IgD-negative memory B cell (primary cell): ENCODE data around the gene RAD51B. TPM values are rescaled to one million over a fixed set of nuclear protein-coding genes. Genes with fewer than 3 reads are reported as not detected.
"Not testable (repeated sequence)": the region's sequence is repeated elsewhere in the genome, so short reads cannot be mapped to it uniquely, and the experiment has no call there.

Source experiments
- H3K27ac Mint-ChIP-seq, 3 donors: one replicate each; pipeline ENCODE4 v1.8.0; 2020 to 2022; ENCODE audit warnings: mild to moderate bottlenecking in 3 of 3, mixed read lengths in 3 of 3, moderate library complexity in 1 of 3
- H3K27me3 Mint-ChIP-seq: one replicate; pipeline ENCODE4 v1.8.0; 2021; ENCODE audit warnings: mixed read lengths
- H3K36me3 Mint-ChIP-seq: one replicate; pipeline ENCODE4 v1.8.0; 2020; ENCODE audit warnings: mild to moderate bottlenecking, mixed read lengths
- H3K4me1 Mint-ChIP-seq, 3 donors: one replicate each; pipeline ENCODE4 v1.8.0; 2020 to 2022; ENCODE audit warnings: mixed read lengths in 3 of 3, mild to moderate bottlenecking in 1 of 3
- H3K4me3 Mint-ChIP-seq, 4 donors: one replicate each; pipeline ENCODE4 v1.8.0; 2020 to 2022; ENCODE audit warnings: mild to moderate bottlenecking in 4 of 4, mixed read lengths in 4 of 4, moderate library complexity in 3 of 4
- H3K9me3 Mint-ChIP-seq, 3 donors: one replicate each; pipeline ENCODE4 v1.8.0; 2020 to 2021; ENCODE audit warnings: mixed read lengths in 3 of 3, mild to moderate bottlenecking in 1 of 3
- polyA plus RNA-seq: library from polyadenylated mRNA; unstranded; fragments of 300-500 nt; fragmentation: Illumina TruSeq; gene quantifications from one replicate; pipeline ENCODE4 v1.2.3, GENCODE V29; 2021

RAD51B gene
- polyA plus RNA-seq, 1 donor from 2014 or later = 24.9 TPM

GRCh38 chr14:68274725-68275124 is 455.1 kb downstream of the RAD51B start:
- H3K27me3 Mint-ChIP-seq = no peaks in the 10 kb centered on the region
- no peaks in the 10 kb centered on the region for H3K9me3 Mint-ChIP-seq
- H3K4me1 Mint-ChIP-seq = peaks cover 70 to 78% (median 76%) of the 10 kb centered on the region in 3 donors
- H3K27ac Mint-ChIP-seq = peak overlapping the region; percentile 70 to 90 (median 72)
- peaks cover 2% of the 10 kb centered on the region for H3K36me3 Mint-ChIP-seq
- H3K4me3 Mint-ChIP-seq = peak overlapping the region in 3 of 4 donors; percentile 4 to 80 (median 54)

GRCh38 chr14:68278576-68279436 is 459.2 kb downstream of the RAD51B start:
- no peaks in the 10 kb centered on the region for H3K9me3 Mint-ChIP-seq
- H3K4me1 Mint-ChIP-seq = peaks cover 82 to 89% (median 86%) of the 10 kb centered on the region in 3 donors
- H3K36me3 Mint-ChIP-seq = no peaks in the 10 kb centered on the region
- peak overlapping the region; percentile 82 to 91 (median 86) for H3K4me3 Mint-ChIP-seq
- peak overlapping the region; percentile 57 to 96 (median 93) for H3K27ac Mint-ChIP-seq
- H3K27me3 Mint-ChIP-seq = no peaks in the 10 kb centered on the region

- no peaks in the 10 kb centered on the region for H3K27me3 Mint-ChIP-seq
- H3K27ac Mint-ChIP-seq = peak overlapping the region; percentile 57 to 96 (median 93)
- peak overlapping the region; percentile 82 to 91 (median 86) for H3K4me3 Mint-ChIP-seq
- H3K36me3 Mint-ChIP-seq = no peaks in the 10 kb centered on the region
- peaks cover 82 to 89% (median 85%) of the 10 kb centered on the region in 3 donors for H3K4me1 Mint-ChIP-seq
- no peaks in the 10 kb centered on the region for H3K9me3 Mint-ChIP-seq
These were observed 459.8 kb downstream of the RAD51B start for GRCh38 chr14:68279437-68279720.

GRCh38 chr14:68279777-68280233 is 460.2 kb downstream of the RAD51B start:
- Mint-ChIP-seq H3K4me3 (peak overlapping the region; percentile 82 to 91 (median 86)), H3K4me1 (peaks cover 81 to 89% (median 84%) of the 10 kb centered on the region in 3 donors), H3K9me3 (no peaks in the 10 kb centered on the region), H3K27ac (peak overlapping the region; percentile 57 to 99 (median 96)), H3K27me3 (no peaks in the 10 kb centered on the region), H3K36me3 (peaks cover 1% of the 10 kb centered on the region)

GRCh38 chr14:68281497-68281896 is 461.9 kb downstream of the RAD51B start:
- H3K4me1 Mint-ChIP-seq = peaks cover 82 to 89% (median 84%) of the 10 kb centered on the region in 3 donors
- peaks cover 3% of the 10 kb centered on the region for H3K36me3 Mint-ChIP-seq
- H3K4me3 Mint-ChIP-seq = peak overlapping the region in 3 of 4 donors; percentile 30 to 82 (median 58)
- H3K27ac Mint-ChIP-seq = peak overlapping the region; percentile 57 to 96 (median 78)
- no peaks in the 10 kb centered on the region for H3K9me3 Mint-ChIP-seq
- H3K27me3 Mint-ChIP-seq = no peaks in the 10 kb centered on the region

- Mint-ChIP-seq H3K36me3 (peaks cover 3% of the 10 kb centered on the region), H3K4me3 (peak overlapping the region; percentile 22 to 83 (median 82)), H3K27ac (peak overlapping the region; percentile 96 to 98 (median 98)), H3K4me1 (peaks cover 82 to 87% (median 85%) of the 10 kb centered on the region in 3 donors), H3K9me3 (no peaks in the 10 kb centered on the region), H3K27me3 (no peaks in the 10 kb centered on the region)
These were observed 463.1 kb downstream of the RAD51B start for GRCh38 chr14:68282479-68283377.

- Mint-ChIP-seq H3K36me3 (peaks cover 3% of the 10 kb centered on the region), H3K9me3 (no peaks in the 10 kb centered on the region), H3K27ac (peak overlapping the region; percentile 96 to 98 (median 98)), H3K4me3 (peak overlapping the region; percentile 53 to 83 (median 82)), H3K27me3 (no peaks in the 10 kb centered on the region), H3K4me1 (peaks cover 79 to 83% (median 79%) of the 10 kb centered on the region in 3 donors)
These were observed 464.0 kb downstream of the RAD51B start for GRCh38 chr14:68283378-68284123.

- H3K4me3 Mint-ChIP-seq = peak overlapping the region in 3 of 4 donors; percentile 82 to 85 (median 83)
- H3K4me1 Mint-ChIP-seq = peaks cover 71 to 77% (median 73%) of the 10 kb centered on the region in 3 donors
- H3K9me3 Mint-ChIP-seq = no peaks in the 10 kb centered on the region
- H3K27me3 Mint-ChIP-seq = no peaks in the 10 kb centered on the region
- H3K36me3 Mint-ChIP-seq = peaks cover 3% of the 10 kb centered on the region
- peak overlapping the region; percentile 96 to 98 (median 98) for H3K27ac Mint-ChIP-seq
These were observed 464.8 kb downstream of the RAD51B start for GRCh38 chr14:68284333-68284732.

GRCh38 chr14:68284834-68285233 is 465.3 kb downstream of the RAD51B start:
- no peaks in the 10 kb centered on the region for H3K9me3 Mint-ChIP-seq
- H3K27ac Mint-ChIP-seq = peak overlapping the region; percentile 96 to 98 (median 98)
- H3K36me3 Mint-ChIP-seq = peaks cover 3% of the 10 kb centered on the region
- H3K4me3 Mint-ChIP-seq = peak overlapping the region; percentile 30 to 90 (median 82)
- H3K27me3 Mint-ChIP-seq = no peaks in the 10 kb centered on the region
- peaks cover 68 to 75% (median 70%) of the 10 kb centered on the region in 3 donors for H3K4me1 Mint-ChIP-seq

GRCh38 chr14:68285421-68286179 is 466.0 kb downstream of the RAD51B start:
- Mint-ChIP-seq H3K27ac (peak overlapping the region; percentile 96 to 98 (median 98)), H3K9me3 (no peaks in the 10 kb centered on the region)

GRCh38 chr14:68286667-68287066 is 467.1 kb downstream of the RAD51B start:
- H3K27me3 Mint-ChIP-seq = no peaks in the 10 kb centered on the region
- H3K4me1 Mint-ChIP-seq = peaks cover 52 to 58% (median 54%) of the 10 kb centered on the region in 3 donors
- H3K36me3 Mint-ChIP-seq = peaks cover 3% of the 10 kb centered on the region
- H3K4me3 Mint-ChIP-seq = peak overlapping the region in 1 of 4 donors; percentile 85
- no peaks in the 10 kb centered on the region for H3K9me3 Mint-ChIP-seq
- peak overlapping the region in 2 of 3 donors; percentile 96 to 98 for H3K27ac Mint-ChIP-seq

More at GRCh38 chr14:68285421-68286179, 466.0 kb downstream of the RAD51B start:
- peak overlapping the region; percentile 27 to 90 (median 82) for H3K4me3 Mint-ChIP-seq
- H3K36me3 Mint-ChIP-seq = peaks cover 3% of the 10 kb centered on the region
- H3K27me3 Mint-ChIP-seq = no peaks in the 10 kb centered on the region
- H3K4me1 Mint-ChIP-seq = peaks cover 61 to 68% (median 62%) of the 10 kb centered on the region in 3 donors

GRCh38 chr14:68289452-68289851 is 469.9 kb downstream of the RAD51B start:
- H3K27ac Mint-ChIP-seq = peak overlapping the region in 1 of 3 donors; percentile 43
- H3K4me3 Mint-ChIP-seq, H3K9me3 Mint-ChIP-seq, H3K27me3 Mint-ChIP-seq, H3K36me3 Mint-ChIP-seq: not testable (repeated sequence)
- peaks cover 47 to 61% (median 56%) of the 10 kb centered on the region in 3 donors for H3K4me1 Mint-ChIP-seq

GRCh38 chr14:68291820-68292219 is 472.2 kb downstream of the RAD51B start:
- H3K36me3 Mint-ChIP-seq = peaks cover 2% of the 10 kb centered on the region

More at GRCh38 chr14:68291820-68292219, 472.2 kb downstream of the RAD51B start:
- peak overlapping the region in 2 of 4 donors; percentile 10 to 30 for H3K4me3 Mint-ChIP-seq
- H3K9me3 Mint-ChIP-seq = no peaks in the 10 kb centered on the region
- peaks cover 38 to 54% (median 50%) of the 10 kb centered on the region in 3 donors for H3K4me1 Mint-ChIP-seq
- H3K27ac Mint-ChIP-seq = peak overlapping the region; percentile 78 to 99 (median 93)
- no peaks in the 10 kb centered on the region for H3K27me3 Mint-ChIP-seq
